NCI-H2227 treated with DMSO at 0.1 percent for 48 hours (cell line): ENCODE results near the gene COG1.
"Not testable (repeated sequence)": the region's sequence is repeated elsewhere in the genome, so short reads cannot be mapped to it uniquely, and the experiment has no call there.

Experiments
- DNase-seq: peaks from one replicate; lab custom pipeline; 2025; lab: John Stamatoyannopoulos, UW

Gene COG1

GRCh38 chr17:73192894-73193701, at the start of gene COG1:
COG1 (plus strand) TSS chr17:73193055; CDS start chr17:73193070, 15 bp downstream.
- peak; percentile 85 for DNase-seq

- DNase-seq: not testable (repeated sequence)
These were observed 48.6 kb upstream of the COG1 start for GRCh38 chr17:73144209-73144608.

- no peak for DNase-seq
These were observed 47.2 kb upstream of the COG1 start for GRCh38 chr17:73145641-73146040.

- DNase-seq: not testable (repeated sequence)
These were observed 45.1 kb upstream of the COG1 start for GRCh38 chr17:73147791-73148190.

- DNase-seq: no peak
These were observed 44.1 kb upstream of the COG1 start for GRCh38 chr17:73148540-73149334.

GRCh38 chr17:73150622-73151300, 42.1 kb upstream of the COG1 start:
- not testable (repeated sequence) for DNase-seq

- DNase-seq: no peak
These were observed 40.8 kb upstream of the COG1 start for GRCh38 chr17:73151916-73152632.

- DNase-seq: no peak
These were observed 37.3 kb upstream of the COG1 start for GRCh38 chr17:73155410-73156165.

GRCh38 chr17:73156166-73156840, 36.6 kb upstream of the COG1 start:
- DNase-seq: peak; percentile 45

- DNase-seq: no peak
These were observed 35.9 kb upstream of the COG1 start for GRCh38 chr17:73156887-73157520.

- peak; percentile 17 for DNase-seq
These were observed 35.3 kb upstream of the COG1 start for GRCh38 chr17:73157521-73157890.

- DNase-seq: no peak
These were observed 34.7 kb upstream of the COG1 start for GRCh38 chr17:73158133-73158532.

- DNase-seq: no peak
These were observed 31.8 kb upstream of the COG1 start for GRCh38 chr17:73160980-73161630.

GRCh38 chr17:73163043-73163442, 29.8 kb upstream of the COG1 start:
- no peak for DNase-seq

- no peak for DNase-seq
These were observed 27.0 kb upstream of the COG1 start for GRCh38 chr17:73165616-73166404.

- DNase-seq: no peak
These were observed 25.9 kb upstream of the COG1 start for GRCh38 chr17:73166731-73167581.

GRCh38 chr17:73168667-73169066, 24.2 kb upstream of the COG1 start:
- DNase-seq: no peak

GRCh38 chr17:73170324-73170723, 22.5 kb upstream of the COG1 start:
- DNase-seq: no peak
